Left ventricle myocardium inferior (tissue), 1 donor: ENCODE results near the gene CCDC167. TPM values are rescaled to one million over a fixed set of nuclear protein-coding genes. Genes with fewer than 3 reads are reported as not detected.
"Not testable (repeated sequence)": the region's sequence is repeated elsewhere in the genome, so short reads cannot be mapped to it uniquely, and the experiment has no call there.

Experiments used
- DNase-seq: peaks from one replicate; pipeline ENCODE4 v3.0.0-alpha.2; 2020
- H3K27ac ChIP-seq: fragments of 200-600 bp; replicated peaks from 2 replicates; pipeline ENCODE4 v1.8.0; 2021
- H3K27me3 ChIP-seq: fragments of 200-600 bp; 2 replicates; pipeline ENCODE4 v1.8.0; 2021; ENCODE audit warnings: low read depth
- H3K36me3 ChIP-seq: fragments of 200-600 bp; 2 replicates; pipeline ENCODE4 v1.8.0; 2021
- H3K4me1 ChIP-seq: fragments of 200-600 bp; 2 replicates; pipeline ENCODE4 v1.8.0; 2021
- H3K4me3 ChIP-seq: fragments of 200-600 bp; 2 replicates; pipeline ENCODE4 v1.8.0; 2021; ENCODE audit warnings: mild to moderate bottlenecking, moderate library complexity
- H3K9me3 ChIP-seq: fragments of 200-600 bp; replicated peaks from 2 replicates; pipeline ENCODE4 v1.8.0; 2021
- intact Hi-C: fragments of 100-400 bp; cut with micrococcal nuclease; formaldehyde crosslinking; loops from one replicate; pipeline ENCODE4 v1.11.0; 2022
- total RNA-seq: library from RNA; stranded (reverse); fragmentation: NEBNext Ultra II Directional; extraction: Animal tissue kit (Norgen Biotek cat#: 25700); gene quantifications from one replicate; pipeline ENCODE4 v1.2.1, GENCODE V29; 2021
- TF ChIP-seq, protein P1 (sequence below): fragments of 200-600 bp; IDR thresholded peaks from 2 replicates; pipeline ENCODE4 v1.8.0; 2021; ENCODE audit warnings: antibody characterized with exemption, mild to moderate bottlenecking, borderline replicate concordance
- donor health status: DM: no; HTN: yes; CAD: no; lungs with severe emphysema.

CCDC167 gene
- total RNA-seq, 1 donor from 2014 or later, result 28.1 TPM

DNA sequence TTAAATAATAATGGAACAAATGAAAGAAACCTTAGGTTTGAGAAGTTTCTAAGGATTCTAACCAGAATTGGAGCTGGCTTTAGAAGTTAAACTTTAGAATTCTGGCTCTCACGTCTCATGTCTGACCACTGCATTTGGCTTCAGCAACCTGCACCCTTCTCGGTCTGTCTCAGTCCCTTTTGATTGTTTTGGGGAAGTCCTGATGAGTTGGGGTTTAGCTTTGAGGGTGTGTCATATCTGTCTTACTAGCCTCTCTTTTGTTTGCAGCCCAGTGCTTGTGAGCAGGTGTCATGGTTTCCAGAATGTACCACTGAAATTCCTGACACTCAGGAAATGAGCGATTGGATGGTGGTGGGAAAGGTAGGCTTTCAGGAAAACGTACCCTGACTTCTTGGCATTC, 49.7 kb downstream of the CCDC167 start:
- intact Hi-C loops, result no loop called here
- Histone ChIP-seq H3K9me3 (no peaks in the 10 kb centered on the region), H3K36me3 (peaks cover 99% of the 10 kb centered on the region), H3K4me3 (no peak overlapping the region), H3K27me3 (no peaks in the 10 kb centered on the region), H3K4me1 (no peaks in the 10 kb centered on the region), H3K27ac (no peak overlapping the region)
- no peak for DNase-seq
- TF ChIP-seq, protein P1, sequence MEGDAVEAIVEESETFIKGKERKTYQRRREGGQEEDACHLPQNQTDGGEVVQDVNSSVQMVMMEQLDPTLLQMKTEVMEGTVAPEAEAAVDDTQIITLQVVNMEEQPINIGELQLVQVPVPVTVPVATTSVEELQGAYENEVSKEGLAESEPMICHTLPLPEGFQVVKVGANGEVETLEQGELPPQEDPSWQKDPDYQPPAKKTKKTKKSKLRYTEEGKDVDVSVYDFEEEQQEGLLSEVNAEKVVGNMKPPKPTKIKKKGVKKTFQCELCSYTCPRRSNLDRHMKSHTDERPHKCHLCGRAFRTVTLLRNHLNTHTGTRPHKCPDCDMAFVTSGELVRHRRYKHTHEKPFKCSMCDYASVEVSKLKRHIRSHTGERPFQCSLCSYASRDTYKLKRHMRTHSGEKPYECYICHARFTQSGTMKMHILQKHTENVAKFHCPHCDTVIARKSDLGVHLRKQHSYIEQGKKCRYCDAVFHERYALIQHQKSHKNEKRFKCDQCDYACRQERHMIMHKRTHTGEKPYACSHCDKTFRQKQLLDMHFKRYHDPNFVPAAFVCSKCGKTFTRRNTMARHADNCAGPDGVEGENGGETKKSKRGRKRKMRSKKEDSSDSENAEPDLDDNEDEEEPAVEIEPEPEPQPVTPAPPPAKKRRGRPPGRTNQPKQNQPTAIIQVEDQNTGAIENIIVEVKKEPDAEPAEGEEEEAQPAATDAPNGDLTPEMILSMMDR, result no peak

DNA sequence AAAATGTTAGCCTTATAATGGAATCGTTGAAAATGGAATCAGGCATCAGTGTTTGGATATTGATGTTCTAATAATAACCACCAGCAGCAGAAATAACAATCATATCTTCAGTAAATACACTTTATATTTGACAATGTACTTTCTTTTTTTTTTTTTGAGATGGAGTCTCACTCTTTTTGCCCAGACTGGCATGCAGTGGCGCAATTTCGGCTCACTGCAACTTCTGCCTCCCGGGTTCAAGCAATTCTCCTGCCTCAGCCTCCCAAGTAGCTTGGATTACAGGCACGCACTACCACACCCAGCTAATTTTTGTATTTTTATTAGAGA, 56.5 kb downstream of the CCDC167 start:
- DNase-seq, intact Hi-C loops, H3K9me3 ChIP-seq, H3K27me3 ChIP-seq: not testable (repeated sequence)
- peaks cover 59% of the 10 kb centered on the region for H3K4me1 ChIP-seq
- peak overlapping the region; percentile 79 for H3K27ac ChIP-seq
- peaks cover 48% of the 10 kb centered on the region for H3K36me3 ChIP-seq
- H3K4me3 ChIP-seq, result peak overlapping the region; percentile 49

DNA sequence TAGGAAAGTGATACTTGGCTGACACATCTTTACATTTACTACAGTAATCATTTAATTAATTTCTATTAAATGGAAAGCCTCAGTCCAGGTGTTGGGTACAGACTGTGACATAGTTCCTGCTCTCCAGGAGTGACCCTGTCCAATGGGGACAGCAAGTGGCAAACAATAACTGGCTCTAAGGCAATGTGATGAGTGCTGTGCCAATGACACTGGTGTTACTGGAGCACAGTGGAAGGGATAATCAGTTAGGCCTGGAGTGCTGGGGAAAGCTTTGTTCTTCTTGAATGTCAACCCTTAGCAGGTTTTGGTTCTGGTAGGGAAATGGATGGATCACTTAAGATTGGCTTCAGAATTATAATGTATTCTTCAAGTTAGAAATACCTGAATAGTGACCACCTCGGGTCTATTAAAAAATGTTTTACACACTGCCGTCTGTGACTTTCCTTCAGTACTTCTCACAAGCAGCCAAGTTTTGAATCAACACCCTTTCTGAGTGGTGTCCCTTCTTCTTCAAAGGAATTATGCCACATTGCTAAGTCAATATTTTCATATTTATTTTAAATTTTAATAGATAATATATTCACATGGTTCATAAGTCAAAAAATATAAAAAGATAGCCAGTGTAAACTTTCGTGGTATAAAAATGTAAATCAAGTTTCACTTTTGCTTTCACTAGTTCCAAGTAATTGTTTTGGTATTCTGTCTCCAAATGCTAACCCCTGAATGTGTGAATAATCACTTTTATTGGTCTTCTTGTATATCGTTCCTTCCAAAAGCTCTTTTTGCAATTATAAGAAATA, 57.1 kb downstream of the CCDC167 start:
- intact Hi-C loops, result no loop called here
- peaks cover 48% of the 10 kb centered on the region for H3K36me3 ChIP-seq
- H3K27me3 ChIP-seq, result no peaks in the 10 kb centered on the region
- no peak for DNase-seq
- H3K27ac ChIP-seq, result peak overlapping the region; percentile 79
- H3K4me1 ChIP-seq, result peaks cover 65% of the 10 kb centered on the region
- H3K9me3 ChIP-seq, result no peaks in the 10 kb centered on the region
- H3K4me3 ChIP-seq, result peak overlapping the region; percentile 49
- TF ChIP-seq, protein P1, result no peak

DNA sequence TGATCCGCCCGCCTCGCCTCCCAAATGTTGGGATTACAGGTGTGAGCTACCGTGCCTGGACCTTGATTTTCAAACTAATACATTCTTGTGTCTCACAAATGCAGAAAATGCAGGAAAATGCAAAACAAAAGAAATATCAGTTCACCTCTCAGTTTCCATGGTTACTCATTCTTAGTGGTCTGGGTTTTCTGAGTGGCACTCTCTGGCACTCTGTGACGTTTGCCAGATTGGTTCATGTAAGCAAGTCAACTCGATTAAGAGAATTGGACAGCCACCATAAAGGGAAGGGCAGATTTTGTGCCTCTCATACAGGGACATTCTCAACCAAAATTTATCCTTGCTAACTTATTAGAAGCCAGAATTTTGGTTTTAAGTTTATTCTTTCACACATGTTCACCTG, 58.0 kb downstream of the CCDC167 start:
- Histone ChIP-seq H3K4me1 (peaks cover 65% of the 10 kb centered on the region), H3K4me3 (no peak overlapping the region), H3K9me3 (no peaks in the 10 kb centered on the region), H3K27ac (peak overlapping the region; percentile 79), H3K36me3 (peaks cover 48% of the 10 kb centered on the region), H3K27me3 (no peaks in the 10 kb centered on the region)
- DNase-seq, result no peak
- TF ChIP-seq, protein P1, result no peak
- intact Hi-C loops, result no loop called here

DNA sequence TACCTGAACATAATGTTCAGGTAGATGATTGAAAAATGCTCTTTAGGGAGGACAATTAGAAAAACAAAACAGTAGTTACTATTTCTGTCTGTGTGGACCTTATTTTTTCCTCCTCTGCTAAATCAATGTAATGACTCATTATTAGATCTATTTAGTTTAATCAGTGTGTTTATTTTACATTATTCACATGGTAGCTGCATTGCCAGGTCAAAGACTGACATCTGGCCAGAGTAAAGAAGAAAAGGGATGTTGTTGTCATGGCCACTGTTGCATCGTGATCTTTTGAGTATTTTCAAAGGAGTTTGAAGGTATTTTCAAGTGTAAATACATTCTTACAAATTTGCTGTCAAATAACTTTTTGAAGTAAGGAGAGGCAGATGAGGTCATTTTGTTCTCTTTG, 60.8 kb downstream of the CCDC167 start:
- H3K4me3 ChIP-seq, result no peak overlapping the region
- peaks cover 34% of the 10 kb centered on the region for H3K36me3 ChIP-seq
- H3K27me3 ChIP-seq, result no peaks in the 10 kb centered on the region
- H3K9me3 ChIP-seq, result no peaks in the 10 kb centered on the region
- DNase-seq, result no peak
- no peak overlapping the region for H3K27ac ChIP-seq
- intact Hi-C loops, result no loop called here
- TF ChIP-seq, protein P1, result no peak
- peaks cover 79% of the 10 kb centered on the region for H3K4me1 ChIP-seq

DNA sequence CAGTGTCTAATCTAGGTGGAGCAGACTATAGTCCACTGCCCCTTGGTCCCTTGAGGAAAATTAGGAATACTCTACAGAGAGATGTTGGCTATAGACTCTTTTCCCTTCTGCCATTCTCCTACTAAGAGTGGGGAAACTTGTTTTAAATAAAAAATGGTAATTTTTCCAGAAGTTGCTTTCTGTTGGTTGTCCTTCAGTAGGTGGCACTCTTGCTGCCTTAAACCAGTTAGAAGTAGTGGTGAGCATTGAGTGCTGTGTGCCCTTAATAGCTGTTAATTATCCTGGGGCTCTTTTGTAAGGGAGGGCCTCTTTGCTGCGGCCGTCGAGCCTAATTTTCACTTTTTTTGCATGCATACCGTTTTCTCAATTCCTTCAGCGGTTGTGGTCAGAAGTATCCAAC, 63.9 kb downstream of the CCDC167 start:
- no peak overlapping the region for H3K27ac ChIP-seq
- H3K4me3 ChIP-seq, result no peak overlapping the region
- H3K27me3 ChIP-seq, result no peaks in the 10 kb centered on the region
- H3K36me3 ChIP-seq, result peaks cover 32% of the 10 kb centered on the region
- TF ChIP-seq, protein P1, result no peak
- peaks cover 67% of the 10 kb centered on the region for H3K4me1 ChIP-seq
- DNase-seq, result no peak
- no peaks in the 10 kb centered on the region for H3K9me3 ChIP-seq
- intact Hi-C loops, result no loop called here
